Common myeloid progenitor, CD34-positive (primary cell): ENCODE data around the gene TPX2.

ENCODE experiments used
- CTCF ChIA-PET: fragments of 350-600 bp; sonication (Branson Sonifier 250); formaldehyde crosslinking; loops from one replicate; lab custom pipeline; 2021; ENCODE audit warnings: antibody characterized with exemption; lab: Charles Lee
- POLR2A ChIA-PET: fragments of 350-600 bp; sonication (Branson Sonifier 250); formaldehyde crosslinking; loops from one replicate; lab custom pipeline; 2021; ENCODE audit warnings: antibody characterized with exemption; lab: Charles Lee
- DNase-seq, 3 donors: peaks; one replicate each; pipeline versions ENCODE4 v3.0.0 to v3.0.0-alpha.2; 2013
- H3K27ac ChIP-seq, 2 experiments: 1 replicate in 1 of 2; 2 replicates in 1 of 2; pipeline ENCODE4 v1.7.0; 2013; ENCODE audit warnings: inconsistent platforms in 2 of 2, low read length in 2 of 2, mild to moderate bottlenecking in 2 of 2, low read depth in 1 of 2, moderate library complexity in 1 of 2; ENCODE audit not compliant: severe bottlenecking in 2 of 2, insufficient read depth in 1 of 2, poor library complexity in 1 of 2
- H3K27me3 ChIP-seq, 5 experiments: replicated peaks in 2 of 5; 1 replicate in 3 of 5; 2 replicates in 2 of 5; pipeline versions ENCODE4 v1.6.1 to v1.7.0; 2013; ENCODE audit warnings: low read length in 4 of 5, mild to moderate bottlenecking in 2 of 5, moderate library complexity in 2 of 5, inconsistent platforms in 1 of 5; ENCODE audit not compliant: insufficient read depth in 5 of 5, control insufficient read depth in 4 of 5
- H3K36me3 ChIP-seq, 4 experiments: 1 replicate in 2 of 4; 2 replicates in 2 of 4; pipeline versions ENCODE4 v1.6.1 to v1.7.0; 2013; ENCODE audit warnings: low read length in 3 of 4, control low read depth in 1 of 4, mild to moderate bottlenecking in 1 of 4; ENCODE audit not compliant: control insufficient read depth in 4 of 4, insufficient read depth in 4 of 4
- H3K4me1 ChIP-seq, 4 experiments: 1 replicate in 3 of 4; 2 replicates in 1 of 4; pipeline versions ENCODE4 v1.6.1 to v1.7.1; 2013; ENCODE audit warnings: low read length in 3 of 4, mild to moderate bottlenecking in 3 of 4, control low read depth in 1 of 4, inconsistent platforms in 1 of 4, moderate library complexity in 1 of 4; ENCODE audit not compliant: control insufficient read depth in 4 of 4, insufficient read depth in 4 of 4; ENCODE audit errors: control extremely low read depth in 1 of 4
- H3K4me3 ChIP-seq, 7 experiments: 1 replicate in 4 of 7; 2 replicates in 3 of 7; pipeline versions ENCODE4 v1.5.1 to v1.7.0; 2013; ENCODE audit warnings: mild to moderate bottlenecking in 7 of 7, low read length in 6 of 7, moderate library complexity in 6 of 7, inconsistent platforms in 2 of 7, low read depth in 2 of 7, control low read depth in 1 of 7; ENCODE audit not compliant: insufficient read depth in 4 of 7, control insufficient read depth in 1 of 7; ENCODE audit errors: extremely low read depth in 1 of 7
- H3K9me3 ChIP-seq, 5 experiments: 1 replicate in 4 of 5; 2 replicates in 1 of 5; pipeline versions ENCODE4 v1.6.1 to v1.7.1; 2013; ENCODE audit warnings: low read length in 4 of 5, mild to moderate bottlenecking in 2 of 5, inconsistent platforms in 1 of 5, low read depth in 1 of 5, moderate library complexity in 1 of 5; ENCODE audit not compliant: control insufficient read depth in 4 of 5, insufficient read depth in 2 of 5; ENCODE audit errors: control extremely low read depth in 1 of 5
- WGBS: methylation state at CpG from one replicate; pipeline ENCODE4 v1.1.5; 2013; ENCODE audit not compliant: insufficient coverage; 5-methylcytosine and 5-hydroxymethylcytosine counted together

Gene TPX2

DNA sequence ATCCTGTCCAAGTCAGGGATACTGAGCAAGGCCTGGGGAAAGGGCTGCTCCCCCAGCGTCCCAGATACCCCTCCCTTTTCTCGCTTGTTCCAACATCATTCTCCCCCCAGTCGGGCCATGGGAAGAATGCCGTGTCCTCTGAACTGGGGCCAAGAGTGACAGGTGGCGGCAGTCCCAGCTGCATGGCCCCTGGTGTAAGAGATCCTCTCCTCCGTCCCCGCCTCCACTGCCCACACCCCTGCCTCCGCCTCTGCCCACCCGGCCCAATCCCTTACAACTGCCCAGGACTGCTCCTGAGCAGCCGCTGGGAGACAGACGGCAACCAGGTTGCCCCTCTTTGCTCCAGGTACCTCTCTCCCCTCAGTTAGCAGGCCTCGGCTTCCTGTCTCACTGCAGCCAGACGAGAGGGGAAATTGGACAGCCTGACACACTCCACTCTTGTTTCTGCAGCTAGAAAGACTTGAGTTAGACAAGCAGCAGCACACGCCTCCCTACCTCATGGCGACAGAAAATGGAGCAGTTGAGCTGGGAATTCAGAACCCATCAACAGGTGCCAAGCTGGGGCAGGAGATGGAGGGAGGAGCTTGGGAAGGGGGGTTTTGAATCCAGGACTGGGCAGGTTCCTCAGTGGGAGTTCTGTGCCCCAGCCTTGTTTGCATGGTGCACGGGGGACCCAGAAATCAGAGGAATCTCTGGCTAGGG, 80.1 kb downstream of the TPX2 start, which contains the start of gene MYLK2:
MYLK2 (plus strand) TSS at position 274 of the 702 bp plus-strand sequence; CDS start at position 499, 225 bp downstream.
- ChIA-PET CTCF (interaction anchor here (0.9 to 14.3 kb wide), 7 partner anchors 11 to 210 kb away, joined by 3 to 131 read pairs (median 8); partner anchors contain the start of gene FOXS1), POLR2A (no interaction called here)
- H3K4me1 ChIP-seq: peaks cover 0 to 22% (median 18%) of the 10 kb centered on the region in 4 experiments

DNA sequence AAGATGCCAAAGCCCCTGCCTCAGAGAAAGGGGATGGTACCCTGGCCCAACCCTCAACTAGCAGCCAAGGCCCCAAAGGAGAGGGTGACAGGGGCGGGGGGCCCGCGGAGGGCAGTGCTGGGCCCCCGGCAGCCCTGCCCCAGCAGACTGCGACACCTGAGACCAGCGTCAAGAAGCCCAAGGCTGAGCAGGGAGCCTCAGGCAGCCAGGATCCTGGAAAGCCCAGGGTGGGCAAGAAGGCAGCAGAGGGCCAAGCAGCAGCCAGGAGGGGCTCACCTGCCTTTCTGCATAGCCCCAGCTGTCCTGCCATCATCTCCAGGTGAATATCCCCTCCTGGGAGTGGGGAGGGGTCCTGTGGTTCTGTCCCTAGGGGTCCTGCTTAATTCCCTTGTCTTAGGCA, 81.1 kb downstream of the TPX2 start:
- WGBS: 92% methylated on average over 6 of the region's 6 CpGs
- Histone ChIP-seq H3K4me1 (peaks cover 0 to 26% (median 19%) of the 10 kb centered on the region in 4 experiments), H3K27ac (no peak overlapping the region), H3K36me3 (no peaks in the 10 kb centered on the region), H3K9me3 (no peaks in the 10 kb centered on the region), H3K27me3 (no peaks in the 10 kb centered on the region), H3K4me3 (no peak overlapping the region)
- ChIA-PET POLR2A (no interaction called here), CTCF (interaction anchor here (5.2 to 14.3 kb wide), 2 partner anchors 25 to 32 kb away, joined by 69 to 131 read pairs; partner anchors contain the start of gene FOXS1)
- DNase-seq: no peak

More for the DNA sequence above, 80.1 kb downstream of the TPX2 start, which contains the start of gene MYLK2:
- Histone ChIP-seq H3K9me3 (no peaks in the 10 kb centered on the region), H3K27me3 (no peaks in the 10 kb centered on the region), H3K36me3 (no peaks in the 10 kb centered on the region), H3K27ac (no peak within 1 kb of the TSS), H3K4me3 (no peak within 1 kb of the TSS)
- DNase-seq: no peak
- 95% methylated on average over 14 of the region's 16 CpGs for whole genome bisulfite sequencing

DNA sequence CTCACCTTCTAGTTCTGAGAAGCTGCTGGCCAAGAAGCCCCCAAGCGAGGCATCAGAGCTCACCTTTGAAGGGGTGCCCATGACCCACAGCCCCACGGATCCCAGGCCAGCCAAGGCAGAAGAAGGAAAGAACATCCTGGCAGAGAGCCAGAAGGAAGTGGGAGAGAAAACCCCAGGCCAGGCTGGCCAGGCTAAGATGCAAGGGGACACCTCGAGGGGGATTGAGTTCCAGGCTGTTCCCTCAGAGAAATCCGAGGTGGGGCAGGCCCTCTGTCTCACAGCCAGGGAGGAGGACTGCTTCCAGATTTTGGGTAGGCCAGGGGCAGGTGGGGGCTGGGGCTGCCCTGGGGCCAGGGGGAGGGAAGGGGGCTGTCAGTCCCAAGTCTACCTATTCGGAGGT, 82.3 kb downstream of the TPX2 start:
- Histone ChIP-seq H3K36me3 (no peaks in the 10 kb centered on the region), H3K9me3 (no peaks in the 10 kb centered on the region), H3K4me3 (no peak overlapping the region), H3K4me1 (peaks cover 0 to 26% (median 19%) of the 10 kb centered on the region in 4 experiments), H3K27me3 (no peaks in the 10 kb centered on the region), H3K27ac (no peak overlapping the region)
- DNase-seq: no peak
- CTCF ChIA-PET: interaction anchor here (0.8 to 14.3 kb wide), 8 partner anchors 11 to 211 kb away, joined by 3 to 131 read pairs (median 34); partner anchors contain the start of genes FOXS1 and PDRG1
- WGBS: 46% methylated on average over 3 of the region's 5 CpGs
- POLR2A ChIA-PET: no interaction called here

DNA sequence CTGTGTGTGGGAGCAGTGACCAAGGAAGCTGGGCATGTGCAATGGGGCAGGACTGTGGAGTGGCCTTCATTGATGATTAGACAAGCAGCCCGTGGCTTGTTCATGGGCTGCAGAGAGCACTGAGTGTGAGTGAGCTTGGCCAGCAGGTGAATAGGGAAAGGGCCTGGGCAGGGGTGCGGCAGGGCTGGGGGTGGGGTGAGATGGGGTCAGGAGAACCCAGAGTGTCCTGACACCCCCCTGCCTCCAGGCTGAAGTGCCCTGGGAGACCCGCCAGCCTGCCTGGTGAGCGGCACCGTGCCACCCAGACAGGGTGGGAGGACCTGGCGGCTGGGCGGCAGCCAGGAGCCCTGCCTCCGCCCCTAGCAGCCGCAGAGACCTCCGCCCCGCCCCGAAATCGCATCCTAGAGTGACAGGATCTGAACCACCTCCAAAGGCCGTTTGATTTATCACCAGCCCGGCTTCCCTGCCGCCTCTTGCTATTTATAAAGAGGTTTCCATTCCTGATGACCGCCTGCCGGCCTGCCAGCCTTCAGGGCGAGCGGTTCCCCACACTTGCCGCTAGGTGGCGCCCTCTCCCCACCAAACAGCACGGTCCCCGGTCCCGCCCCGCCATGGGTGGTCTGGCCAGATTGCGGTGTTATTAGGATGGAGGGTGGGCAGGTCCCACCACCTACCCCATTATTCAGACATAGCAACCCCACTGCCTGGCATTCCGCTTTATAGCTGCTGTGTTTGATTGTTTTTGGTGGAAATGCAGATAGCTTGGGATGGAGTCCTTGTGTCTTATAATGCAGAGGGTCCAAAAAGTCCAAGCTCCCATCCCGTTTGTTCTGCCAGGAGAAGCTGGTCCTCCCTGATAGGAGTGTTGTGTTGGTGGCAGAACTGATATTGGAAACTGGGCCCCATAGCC, 83.6 kb downstream of the TPX2 start:
- peak overlapping the region in 3 of 7 experiments; percentile 32 to 48 (median 43) for H3K4me3 ChIP-seq
- WGBS: 6% methylated on average over 19 of the region's 29 CpGs
- ChIA-PET POLR2A (interaction anchor here (1.0 kb wide), 1 partner anchor 14 kb away, joined by 3 read pairs; no protein-coding TSS in a partner anchor), CTCF (interaction anchor here (0.7 to 14.3 kb wide), 27 partner anchors 8 to 327 kb away, joined by 3 to 131 read pairs (median 5); partner anchors contain the start of genes FOXS1 and PDRG1)
- no peaks in the 10 kb centered on the region for H3K27me3 ChIP-seq
- no peaks in the 10 kb centered on the region for H3K9me3 ChIP-seq
- peaks cover 0 to 26% (median 19%) of the 10 kb centered on the region in 4 experiments for H3K4me1 ChIP-seq
- H3K27ac ChIP-seq: no peak overlapping the region
- peak; percentile 69 to 87 (median 81) for DNase-seq
- no peaks in the 10 kb centered on the region for H3K36me3 ChIP-seq

DNA sequence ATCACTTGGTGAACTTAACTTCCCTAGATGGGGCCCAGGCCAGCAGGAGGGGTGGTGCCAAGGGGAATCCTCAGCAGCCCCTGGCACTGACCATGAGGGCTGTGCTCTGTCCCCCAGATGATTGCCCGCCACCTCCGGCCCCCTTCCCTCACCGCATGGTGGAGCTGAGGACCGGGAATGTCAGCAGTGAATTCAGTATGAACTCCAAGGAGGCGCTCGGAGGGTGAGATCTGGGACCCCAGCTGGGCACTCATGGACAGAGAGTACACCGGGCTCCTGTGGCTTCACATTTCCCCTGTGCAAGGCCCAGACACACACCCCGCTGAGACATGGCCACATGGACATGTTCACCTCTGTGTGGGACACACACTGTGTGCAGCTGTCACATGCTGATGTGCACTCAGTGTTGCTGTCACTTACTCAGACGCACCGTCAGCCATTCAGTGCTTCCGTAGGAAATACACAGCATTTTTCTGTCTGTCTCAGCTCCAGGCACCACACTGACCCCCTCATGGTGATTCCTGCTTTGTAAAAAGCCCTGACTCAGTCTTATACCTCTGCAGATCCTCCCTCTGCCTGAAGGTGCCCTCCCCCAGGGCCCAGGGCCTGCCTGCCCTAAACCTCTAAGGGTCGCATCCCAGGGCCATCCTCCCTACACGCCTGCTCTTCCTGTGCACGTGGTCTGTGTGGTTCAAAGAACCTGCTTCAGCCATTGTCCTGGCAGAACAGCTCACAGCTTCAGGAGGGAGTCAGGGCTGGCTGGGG, 84.5 kb downstream of the TPX2 start:
- Histone ChIP-seq H3K4me3 (no peak overlapping the region), H3K27me3 (no peaks in the 10 kb centered on the region), H3K9me3 (no peaks in the 10 kb centered on the region), H3K27ac (no peak overlapping the region), H3K4me1 (peaks cover 0 to 26% (median 19%) of the 10 kb centered on the region in 4 experiments), H3K36me3 (no peaks in the 10 kb centered on the region)
- POLR2A ChIA-PET: interaction anchor here (1.0 kb wide), 1 partner anchor 13 kb away, joined by 3 read pairs; no protein-coding TSS in a partner anchor
- 78% methylated on average over 13 of the region's 14 CpGs for WGBS
- CTCF ChIA-PET: interaction anchor here (0.7 to 14.3 kb wide), 26 partner anchors 9 to 326 kb away, joined by 3 to 131 read pairs (median 4); partner anchors contain the start of genes FOXS1 and PDRG1
- DNase-seq: no peak

DNA sequence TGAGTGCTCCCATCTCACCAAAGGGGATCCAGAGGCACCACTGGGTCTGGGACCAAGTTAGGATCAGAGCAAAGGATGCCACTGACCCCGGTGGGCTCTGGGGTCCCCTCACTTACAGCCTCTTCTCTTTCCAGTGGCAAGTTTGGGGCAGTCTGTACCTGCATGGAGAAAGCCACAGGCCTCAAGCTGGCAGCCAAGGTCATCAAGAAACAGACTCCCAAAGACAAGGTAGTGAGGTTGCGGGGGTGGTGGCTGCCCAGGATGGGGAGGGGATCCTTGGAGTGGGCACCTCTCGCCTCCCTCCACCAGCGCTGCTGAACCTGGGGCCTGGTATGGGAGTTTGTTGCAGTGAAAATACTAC, 85.0 kb downstream of the TPX2 start:
- Histone ChIP-seq H3K4me3 (no peak overlapping the region), H3K36me3 (no peaks in the 10 kb centered on the region), H3K4me1 (peaks cover 0 to 26% (median 19%) of the 10 kb centered on the region in 4 experiments), H3K9me3 (no peaks in the 10 kb centered on the region), H3K27ac (no peak overlapping the region), H3K27me3 (no peaks in the 10 kb centered on the region)
- WGBS: 100% methylated on average over 2 of the region's 4 CpGs
- DNase-seq: no peak
- CTCF ChIA-PET: interaction anchor here (0.9 to 14.3 kb wide), 14 partner anchors 8 to 268 kb away, joined by 3 to 131 read pairs (median 12); partner anchors contain the start of genes FOXS1 and PDRG1
- POLR2A ChIA-PET: no interaction called here
